LNCaP clone FGC (cell line): ENCODE measurements around the gene CYP4V2.

Experiments used
- DNase-seq: peaks from one replicate; pipeline ENCODE4 v3.0.0-alpha.2; 2011; ENCODE audit warnings: low read depth
- H3K4me3 ChIP-seq: 2 replicates; pipeline ENCODE4 v1.5.1; 2011; ENCODE audit warnings: mild to moderate bottlenecking, low read depth, low read length, control low read depth
- TF ChIP-seq, protein P1 (sequence below): IDR thresholded peaks from 2 replicates; pipeline ENCODE4 v1.5.1; 2012; ENCODE audit warnings: mild to moderate bottlenecking; ENCODE audit not compliant: control insufficient read depth, insufficient read depth; ENCODE audit errors: extremely low read depth

Gene CYP4V2

DNA sequence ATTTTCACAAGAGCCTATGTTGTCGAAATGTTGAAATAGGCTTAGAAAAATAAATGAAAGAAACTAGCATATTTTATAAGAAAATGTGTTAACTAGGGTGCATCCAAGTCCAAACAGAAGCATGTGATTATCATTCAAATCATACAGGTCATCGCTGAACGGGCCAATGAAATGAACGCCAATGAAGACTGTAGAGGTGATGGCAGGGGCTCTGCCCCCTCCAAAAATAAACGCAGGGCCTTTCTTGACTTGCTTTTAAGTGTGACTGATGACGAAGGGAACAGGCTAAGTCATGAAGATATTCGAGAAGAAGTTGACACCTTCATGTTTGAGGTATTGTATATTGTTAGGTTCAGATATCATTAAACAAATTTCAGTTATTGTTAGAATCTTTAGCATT lies 9.6 kb downstream of the CYP4V2 start:
- no peak overlapping the region for H3K4me3 ChIP-seq
- TF ChIP-seq, protein P1, sequence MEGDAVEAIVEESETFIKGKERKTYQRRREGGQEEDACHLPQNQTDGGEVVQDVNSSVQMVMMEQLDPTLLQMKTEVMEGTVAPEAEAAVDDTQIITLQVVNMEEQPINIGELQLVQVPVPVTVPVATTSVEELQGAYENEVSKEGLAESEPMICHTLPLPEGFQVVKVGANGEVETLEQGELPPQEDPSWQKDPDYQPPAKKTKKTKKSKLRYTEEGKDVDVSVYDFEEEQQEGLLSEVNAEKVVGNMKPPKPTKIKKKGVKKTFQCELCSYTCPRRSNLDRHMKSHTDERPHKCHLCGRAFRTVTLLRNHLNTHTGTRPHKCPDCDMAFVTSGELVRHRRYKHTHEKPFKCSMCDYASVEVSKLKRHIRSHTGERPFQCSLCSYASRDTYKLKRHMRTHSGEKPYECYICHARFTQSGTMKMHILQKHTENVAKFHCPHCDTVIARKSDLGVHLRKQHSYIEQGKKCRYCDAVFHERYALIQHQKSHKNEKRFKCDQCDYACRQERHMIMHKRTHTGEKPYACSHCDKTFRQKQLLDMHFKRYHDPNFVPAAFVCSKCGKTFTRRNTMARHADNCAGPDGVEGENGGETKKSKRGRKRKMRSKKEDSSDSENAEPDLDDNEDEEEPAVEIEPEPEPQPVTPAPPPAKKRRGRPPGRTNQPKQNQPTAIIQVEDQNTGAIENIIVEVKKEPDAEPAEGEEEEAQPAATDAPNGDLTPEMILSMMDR: no peak
- DNase-seq: no peak

DNA sequence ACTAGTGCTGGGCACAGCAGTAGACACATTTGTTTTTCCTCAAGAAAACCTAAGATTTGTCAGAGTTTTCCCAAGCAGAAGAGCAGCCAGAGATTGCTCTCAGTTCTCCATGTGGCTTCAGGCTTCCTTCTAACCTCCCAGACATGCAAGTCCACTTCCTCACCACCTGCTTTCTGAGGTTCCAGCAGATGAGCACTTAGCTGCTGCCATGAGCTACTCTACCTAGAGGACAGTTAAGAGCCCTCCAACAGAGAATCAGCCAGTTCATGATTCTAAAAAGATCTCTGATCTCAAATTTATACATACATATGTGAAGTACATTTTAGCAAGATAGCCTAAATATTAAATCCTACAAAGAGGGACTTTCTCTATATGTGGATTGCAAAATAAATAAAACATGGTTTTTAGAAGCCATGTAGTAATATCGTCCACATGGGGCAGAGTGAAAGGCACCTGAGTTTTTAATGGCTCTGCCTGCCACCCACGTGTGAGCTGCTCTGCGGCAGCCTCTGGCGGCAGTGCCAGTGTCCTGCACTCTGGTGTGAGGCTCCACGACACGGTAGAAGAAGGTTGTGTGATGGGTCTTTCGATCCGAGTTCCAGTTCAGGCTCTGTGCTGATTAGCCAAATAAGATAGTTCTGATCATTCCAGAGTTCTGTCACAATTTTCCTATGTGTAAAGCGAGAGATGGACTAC lies 10.3 kb downstream of the CYP4V2 start:
- peak; percentile 30 for DNase-seq
- no peak overlapping the region for H3K4me3 ChIP-seq
- TF ChIP-seq, protein P1: peak; percentile 50

DNA sequence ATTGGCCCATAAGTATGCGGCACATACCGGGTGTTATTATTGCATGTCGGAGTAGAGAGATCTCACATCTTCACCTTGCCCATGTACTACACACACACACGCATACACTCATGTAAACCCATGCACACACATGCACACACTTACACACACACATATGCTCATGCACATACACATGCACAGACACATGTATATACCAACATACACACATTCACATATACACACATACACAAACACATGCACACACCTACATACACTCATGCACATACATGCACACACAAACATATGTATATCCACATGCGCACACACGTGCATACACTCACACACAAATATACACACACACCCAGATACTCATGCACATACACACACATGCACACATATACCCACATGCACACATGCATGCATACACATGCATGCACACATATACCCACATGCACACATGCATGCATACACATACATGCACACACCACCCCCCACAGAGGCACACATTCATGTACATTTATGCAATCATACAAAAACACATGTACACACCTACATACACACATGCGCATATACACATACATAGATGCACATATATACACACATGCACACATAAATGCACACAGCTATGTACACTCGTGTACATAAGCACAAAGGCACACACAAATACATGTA lies 11.2 kb downstream of the CYP4V2 start:
- H3K4me3 ChIP-seq: no peak overlapping the region
- TF ChIP-seq, protein P1: no peak
- DNase-seq: no peak

DNA sequence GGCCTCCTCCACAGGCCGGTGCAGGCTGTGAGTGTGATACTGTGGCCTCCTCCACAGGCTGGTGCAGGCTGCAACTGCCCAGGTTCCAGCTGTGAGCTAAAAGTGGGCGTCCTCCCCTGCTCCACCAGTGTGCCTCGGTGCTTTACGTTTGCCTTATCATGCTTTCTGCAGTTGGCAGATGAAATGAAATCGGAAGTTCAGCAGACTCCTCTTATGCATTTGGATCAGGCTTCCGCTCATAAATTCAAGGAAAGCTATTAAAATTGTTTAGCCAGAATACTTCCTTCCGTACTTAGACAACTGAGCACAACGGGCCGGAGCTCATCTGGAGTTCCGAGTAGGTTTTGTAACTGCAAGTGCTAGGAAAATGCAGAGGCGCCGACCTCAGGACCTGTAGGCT lies 12.0 kb downstream of the CYP4V2 start:
- peak; percentile 44 for DNase-seq
- peak overlapping the region; percentile 41 for H3K4me3 ChIP-seq
- TF ChIP-seq, protein P1: no peak

DNA sequence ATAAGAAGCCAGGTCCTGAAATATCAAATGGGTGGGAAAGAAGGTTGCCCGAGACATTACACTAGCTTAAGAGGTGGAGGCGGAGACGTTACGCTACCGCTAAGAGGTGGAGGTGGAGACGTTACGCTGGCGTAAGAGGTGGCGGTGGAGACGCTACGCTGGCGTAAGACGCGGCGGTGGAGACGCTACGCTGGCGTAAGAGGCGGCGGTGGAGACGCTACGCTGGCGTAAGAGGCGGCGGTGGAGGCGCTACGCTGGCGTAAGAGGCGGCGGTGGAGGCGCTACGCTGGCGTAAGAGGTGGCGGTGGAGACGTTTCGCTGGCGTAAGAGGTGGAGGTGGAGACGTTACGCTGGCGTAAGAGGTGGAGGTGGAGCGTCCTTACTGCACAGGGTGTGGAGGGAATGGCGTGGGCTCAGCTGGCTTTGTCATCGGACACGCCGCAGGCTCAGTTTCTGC lies 12.8 kb downstream of the CYP4V2 start:
- peak; percentile 68 for DNase-seq
- H3K4me3 ChIP-seq: peak overlapping the region; percentile 56
- TF ChIP-seq, protein P1: no peak

DNA sequence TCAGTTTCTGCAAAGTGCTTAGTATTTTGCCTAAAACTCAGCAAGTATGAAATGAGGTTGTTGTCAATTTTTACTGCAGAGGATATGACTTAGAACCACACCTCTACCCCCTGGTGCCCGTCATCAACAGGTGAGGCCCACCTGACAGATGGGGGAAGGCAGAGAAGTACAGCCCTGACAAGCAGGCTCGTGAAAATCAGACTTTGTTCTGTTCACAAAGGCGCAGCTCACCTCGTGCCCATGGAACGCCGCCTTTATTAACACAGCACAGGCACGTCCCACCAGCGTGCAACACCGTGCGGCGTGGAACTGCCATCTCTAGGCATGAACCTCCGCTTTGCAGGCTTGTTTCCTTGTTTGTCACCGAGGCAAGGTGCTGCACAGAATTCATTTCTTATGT lies 13.3 kb downstream of the CYP4V2 start:
- no peak for DNase-seq
- TF ChIP-seq, protein P1: no peak
- peak overlapping the region; percentile 56 for H3K4me3 ChIP-seq
